Loucy (cell line): ENCODE results near the gene ZNF582.

ENCODE experiments used
- H2AFZ ChIP-seq: fragments of 200-600 bp; sonication (generic); 2 replicates; pipeline ENCODE4 v1.6.0; 2016; ENCODE audit warnings: antibody characterized with exemption, mild to moderate bottlenecking, low read length, moderate library complexity
- H3F3A ChIP-seq: fragments of 200-600 bp; 2 replicates; pipeline ENCODE4 v1.6.0; 2016; ENCODE audit warnings: antibody characterized with exemption, low read depth, mild to moderate bottlenecking
- H3K27me3 ChIP-seq: fragments of 200-600 bp; sonication (generic); 2 replicates; pipeline ENCODE4 v1.6.1; 2014; ENCODE audit warnings: low read length, mild to moderate bottlenecking; ENCODE audit not compliant: insufficient read depth, poor library complexity, severe bottlenecking
- H3K36me3 ChIP-seq: fragments of 200-600 bp; sonication (generic); 2 replicates; pipeline ENCODE4 v1.6.1; 2016; ENCODE audit warnings: low read length; ENCODE audit not compliant: insufficient read depth
- H3K4me1 ChIP-seq: fragments of 200-600 bp; sonication (generic); 2 replicates; pipeline ENCODE4 v1.5.1; 2014; ENCODE audit warnings: low read length, mild to moderate bottlenecking; ENCODE audit not compliant: insufficient read depth, poor library complexity, severe bottlenecking
- H3K4me2 ChIP-seq: fragments of 200-600 bp; sonication (generic); 2 replicates; pipeline ENCODE4 v1.6.0; 2014; ENCODE audit warnings: antibody characterized with exemption, low read length, low read depth, mild to moderate bottlenecking; ENCODE audit not compliant: poor library complexity, severe bottlenecking
- H3K4me3 ChIP-seq: fragments of 200-600 bp; sonication (generic); 2 replicates; pipeline ENCODE4 v1.5.1; 2014; ENCODE audit warnings: low read length, mild to moderate bottlenecking, mixed read lengths; ENCODE audit not compliant: poor library complexity, severe bottlenecking
- H3K79me2 ChIP-seq: fragments of 200-600 bp; sonication (generic); 2 replicates; pipeline ENCODE4 v1.6.1; 2014; ENCODE audit warnings: low read length; ENCODE audit not compliant: insufficient read depth
- H3K9ac ChIP-seq: fragments of 200-600 bp; sonication (generic); 2 replicates; pipeline ENCODE4 v1.6.0; 2014; ENCODE audit warnings: mild to moderate bottlenecking, low read depth, low read length, moderate library complexity; ENCODE audit not compliant: poor library complexity, severe bottlenecking
- H3K9me2 ChIP-seq: fragments of 200-600 bp; sonication (generic); replicated peaks from 2 replicates; pipeline ENCODE4 v1.6.1; 2016; ENCODE audit warnings: low read depth, low read length, mixed read lengths
- H3K9me3 ChIP-seq: fragments of 200-600 bp; sonication (generic); 2 replicates; pipeline ENCODE4 v1.6.1; 2014; ENCODE audit warnings: mild to moderate bottlenecking, antibody characterized with exemption, low read length, low read depth; ENCODE audit not compliant: insufficient read depth
- H4K20me1 ChIP-seq: fragments of 200-600 bp; sonication (generic); 2 replicates; pipeline ENCODE4 v1.6.0; 2014; ENCODE audit warnings: antibody characterized with exemption, low read length, mild to moderate bottlenecking; ENCODE audit not compliant: insufficient read depth, poor library complexity, severe bottlenecking
- CTCF ChIP-seq: fragments of 200-600 bp; sonication (generic); conservative IDR thresholded peaks from 2 replicates; pipeline ENCODE4 v1.5.1; 2014; ENCODE audit warnings: mild to moderate bottlenecking, antibody characterized with exemption, low read length
- EZH2phosphoT487 ChIP-seq: fragments of 200-600 bp; IDR thresholded peaks from 2 replicates; pipeline ENCODE4 v1.6.1; 2018; ENCODE audit warnings: antibody characterized with exemption, mild to moderate bottlenecking, moderate library complexity, borderline replicate concordance

ZNF582 gene

GRCh38 chr19:56403764-56404704 is 10.7 kb upstream of the ZNF582 start, which contains the start of gene ZNF583:
Gene ZNF583 (plus strand): TSS chr19:56404332. CDS start chr19:56407115, 2,783 bp downstream.
- Histone ChIP-seq H3K9me2 (no peaks in the 10 kb centered on the region), H3F3A (no peaks in the 10 kb centered on the region), H4K20me1 (no peaks in the 10 kb centered on the region), H3K79me2 (peaks cover 12% of the 10 kb centered on the region; the same call in 1 of the 2 replicates), H3K9ac (peak within 1 kb of the TSS; percentile 82), H3K4me3 (peak within 1 kb of the TSS; percentile 95), H3K27me3 (no peaks in the 10 kb centered on the region), H3K4me1 (peaks cover 13% of the 10 kb centered on the region), H3K36me3 (peaks cover 5% of the 10 kb centered on the region; the same call in 1 of the 2 replicates), H3K4me2 (peak within 1 kb of the TSS; percentile 81), H3K9me3 (no peaks in the 10 kb centered on the region; the same call in 1 of the 2 replicates), H2AFZ (peak within 1 kb of the TSS; percentile 98)
- TF ChIP-seq CTCF (no peak), EZH2phosphoT487 (no peak)

GRCh38 chr19:56403261-56403660 is 9.9 kb upstream of the ZNF582 start:
- Histone ChIP-seq H3K79me2 (peaks cover 12% of the 10 kb centered on the region; the same call in 1 of the 2 replicates), H3K9me2 (no peaks in the 10 kb centered on the region), H2AFZ (peak overlapping the region; percentile 98), H3K4me2 (peak overlapping the region; percentile 81), H3K36me3 (no peaks in the 10 kb centered on the region), H3K27me3 (no peaks in the 10 kb centered on the region), H4K20me1 (no peaks in the 10 kb centered on the region), H3K9me3 (no peaks in the 10 kb centered on the region; the same call in 1 of the 2 replicates), H3F3A (no peaks in the 10 kb centered on the region), H3K4me3 (peak overlapping the region; percentile 95), H3K9ac (peak overlapping the region; percentile 82), H3K4me1 (peaks cover 13% of the 10 kb centered on the region)
- TF ChIP-seq CTCF, result no peak
- no peak for TF ChIP-seq EZH2phosphoT487

- Histone ChIP-seq H3K4me1 (peaks cover 13% of the 10 kb centered on the region), H3K36me3 (no peaks in the 10 kb centered on the region), H3K9me3 (no peaks in the 10 kb centered on the region; the same call in 1 of the 2 replicates), H2AFZ (no peak overlapping the region), H3F3A (no peaks in the 10 kb centered on the region), H3K4me3 (no peak overlapping the region), H3K27me3 (no peaks in the 10 kb centered on the region), H4K20me1 (no peaks in the 10 kb centered on the region), H3K9me2 (no peaks in the 10 kb centered on the region), H3K9ac (no peak overlapping the region), H3K79me2 (peaks cover 12% of the 10 kb centered on the region; the same call in 1 of the 2 replicates), H3K4me2 (no peak overlapping the region)
- TF ChIP-seq CTCF (no peak), EZH2phosphoT487 (no peak)
Measured at GRCh38 chr19:56400485-56400884, 7.2 kb upstream of the ZNF582 start.
